Right lobe of liver (tissue), 4 donors: ENCODE data around the gene RXFP3.

Experiments used
- CTCF ChIP-seq, 4 donors: fragments of 200-600 bp in 3 of 4; fragments of 450-650 bp in 1 of 4; IDR thresholded peaks; one replicate each; pipeline versions ENCODE4 v1.5.1 to v1.8.0; 2016 to 2022; ENCODE audit warnings: antibody characterized with exemption in 4 of 4, mild to moderate bottlenecking in 2 of 4
- POLR2A ChIP-seq: fragments of 450-650 bp; IDR thresholded peaks from one replicate; pipeline ENCODE4 v1.6.1; 2017; ENCODE audit warnings: antibody characterized with exemption, mild to moderate bottlenecking
- donor health status: DM: no; HTN: no; CAD: no.
- donor health status: DM: no; HTN: no; CAD: no.
- donor health status: DM: no; HTN: yes; CAD: no.

- TF ChIP-seq POLR2A = no peak
- TF ChIP-seq CTCF (IDR thresholded peaks at IDR 0.05) = no peak
Measured at GRCh38 chr5:33958176-33958575, 22.0 kb downstream of the RXFP3 start.
